ENCODE measurements around the gene CARTPT.

CARTPT gene

DNA sequence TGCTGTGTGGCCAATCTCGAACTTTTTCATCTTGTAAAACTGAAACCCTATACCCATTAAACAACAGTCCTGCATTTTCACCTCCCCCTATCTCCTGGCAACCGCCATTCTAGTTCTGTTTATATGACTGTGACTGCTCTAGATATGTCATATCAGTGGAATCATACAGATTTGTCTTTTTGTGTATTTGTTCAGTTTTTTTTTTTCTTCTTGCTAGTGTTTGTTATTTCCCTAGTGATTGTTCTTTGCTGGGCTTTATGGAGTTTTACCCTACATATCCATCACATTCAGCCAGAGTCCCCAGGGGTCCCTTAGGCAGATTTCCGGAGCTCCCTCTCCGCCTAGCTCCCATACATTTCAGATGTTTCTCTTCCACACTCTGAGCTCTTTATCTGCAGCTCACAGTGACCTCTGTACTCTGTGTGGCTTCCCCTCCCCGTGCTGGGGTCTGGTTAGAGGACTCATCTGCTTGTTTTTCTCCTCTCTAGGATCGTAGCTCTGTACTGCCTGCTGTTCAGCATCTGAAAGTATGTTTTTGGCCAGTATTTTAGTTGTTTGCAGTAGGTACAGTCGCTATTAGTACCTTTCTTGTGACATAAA is 25.1 kb upstream of the CARTPT start:
- TF ChIP-seq, protein P1, sequence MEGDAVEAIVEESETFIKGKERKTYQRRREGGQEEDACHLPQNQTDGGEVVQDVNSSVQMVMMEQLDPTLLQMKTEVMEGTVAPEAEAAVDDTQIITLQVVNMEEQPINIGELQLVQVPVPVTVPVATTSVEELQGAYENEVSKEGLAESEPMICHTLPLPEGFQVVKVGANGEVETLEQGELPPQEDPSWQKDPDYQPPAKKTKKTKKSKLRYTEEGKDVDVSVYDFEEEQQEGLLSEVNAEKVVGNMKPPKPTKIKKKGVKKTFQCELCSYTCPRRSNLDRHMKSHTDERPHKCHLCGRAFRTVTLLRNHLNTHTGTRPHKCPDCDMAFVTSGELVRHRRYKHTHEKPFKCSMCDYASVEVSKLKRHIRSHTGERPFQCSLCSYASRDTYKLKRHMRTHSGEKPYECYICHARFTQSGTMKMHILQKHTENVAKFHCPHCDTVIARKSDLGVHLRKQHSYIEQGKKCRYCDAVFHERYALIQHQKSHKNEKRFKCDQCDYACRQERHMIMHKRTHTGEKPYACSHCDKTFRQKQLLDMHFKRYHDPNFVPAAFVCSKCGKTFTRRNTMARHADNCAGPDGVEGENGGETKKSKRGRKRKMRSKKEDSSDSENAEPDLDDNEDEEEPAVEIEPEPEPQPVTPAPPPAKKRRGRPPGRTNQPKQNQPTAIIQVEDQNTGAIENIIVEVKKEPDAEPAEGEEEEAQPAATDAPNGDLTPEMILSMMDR (conservative IDR thresholded peaks at IDR 0.05; ENCODE audit: low read depth, low read length), result no peak
- DNase-seq (ENCODE audit: low read depth), result peak; percentile 41

DNA sequence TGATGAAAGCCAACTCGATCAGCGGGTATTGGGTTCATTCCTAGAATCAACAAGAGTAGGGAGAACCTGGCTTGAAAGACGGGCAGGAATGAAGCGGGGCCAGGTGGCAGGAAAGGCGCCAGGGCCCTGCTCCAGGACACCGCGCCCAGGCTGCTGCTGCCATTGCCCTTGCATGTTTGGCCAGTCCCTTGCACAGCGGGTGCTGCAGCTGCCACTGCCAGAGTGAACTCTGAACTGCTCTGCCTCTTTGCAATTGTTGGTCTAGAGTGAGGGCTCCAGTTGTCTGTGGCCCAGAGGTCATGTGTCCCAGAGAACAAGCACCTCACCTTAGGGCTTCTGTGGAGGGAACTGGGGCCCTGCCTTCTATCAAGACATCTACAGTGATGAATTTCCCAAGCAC is 24.0 kb upstream of the CARTPT start:
- no peak overlapping the region for H3K4me3 ChIP-seq (ENCODE audit: low read depth, low read length)
- TF ChIP-seq, protein P1 (conservative IDR thresholded peaks at IDR 0.05; ENCODE audit: low read depth, low read length), result no peak
- DNase-seq (ENCODE audit: low read depth), result no peak

More for the DNA sequence above, 25.1 kb upstream of the CARTPT start:
- H3K4me3 ChIP-seq (ENCODE audit: low read depth, low read length), result peak overlapping the region; percentile 8

DNA sequence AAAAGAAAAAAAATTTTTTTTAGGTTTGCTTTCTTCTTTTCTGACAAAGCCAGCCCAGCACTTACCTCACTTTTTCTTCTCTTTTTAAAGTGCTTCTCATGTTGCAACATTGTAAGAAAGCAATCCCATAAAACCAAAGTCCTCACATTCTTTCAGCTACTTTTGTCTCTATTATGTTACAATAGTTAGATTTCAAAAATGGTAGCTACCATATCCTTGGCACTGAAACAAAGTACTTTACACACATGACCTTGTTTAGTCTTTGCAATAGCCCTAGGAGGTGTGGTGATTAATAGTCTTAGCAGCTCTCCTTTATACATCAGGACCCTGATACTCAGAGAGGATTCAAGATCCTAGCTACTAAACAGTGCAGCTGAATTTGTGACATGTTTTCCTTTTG is 23.5 kb upstream of the CARTPT start:
- DNase-seq (ENCODE audit: low read depth), result peak; percentile 72
- no peak overlapping the region for H3K4me3 ChIP-seq (ENCODE audit: low read depth, low read length)
- TF ChIP-seq, protein P1 (conservative IDR thresholded peaks at IDR 0.05; ENCODE audit: low read depth, low read length), result no peak

DNA sequence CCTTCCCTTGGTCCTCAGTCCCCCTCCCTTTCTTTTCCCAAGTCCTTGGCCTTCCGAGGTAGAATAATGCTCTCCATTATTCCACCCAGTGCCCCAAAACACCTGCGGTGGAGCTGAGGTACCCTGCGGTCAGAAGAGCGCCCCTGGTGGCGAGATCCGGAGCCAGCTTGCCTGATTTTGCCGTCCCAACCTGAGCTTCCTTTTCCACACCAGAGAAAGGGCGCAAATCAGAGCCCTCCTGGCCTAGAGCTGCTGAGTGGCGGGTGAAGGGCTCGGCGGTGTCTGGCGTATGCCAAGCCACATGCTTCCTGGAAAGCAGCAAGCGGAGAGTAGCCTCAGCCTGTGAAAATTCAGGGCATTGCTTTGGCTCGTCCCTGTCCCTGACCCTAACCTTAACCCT is 21.1 kb upstream of the CARTPT start:
- H3K4me3 ChIP-seq (ENCODE audit: low read depth, low read length), result no peak overlapping the region
- no peak for DNase-seq (ENCODE audit: low read depth)
- TF ChIP-seq, protein P1 (conservative IDR thresholded peaks at IDR 0.05; ENCODE audit: low read depth, low read length), result peak; percentile 46

DNA sequence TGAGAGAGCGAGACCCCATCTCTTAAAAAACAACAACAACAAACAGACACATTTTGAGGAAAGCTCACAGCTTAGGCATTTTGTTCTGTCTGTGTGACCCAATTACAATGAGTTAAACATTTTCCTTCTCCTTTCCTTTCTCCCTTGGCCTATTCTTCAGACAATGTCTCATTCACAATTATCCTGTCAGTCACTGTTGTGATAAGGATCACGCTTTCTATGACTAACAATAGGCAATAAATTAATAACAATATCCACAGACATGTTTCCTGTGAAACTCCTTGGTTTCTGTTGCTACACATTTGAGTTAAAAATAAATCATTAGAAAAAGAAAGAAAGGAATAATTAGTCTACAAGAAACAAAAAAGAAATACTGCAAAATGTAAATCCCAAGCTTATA is 19.8 kb upstream of the CARTPT start:
- no peak overlapping the region for H3K4me3 ChIP-seq (ENCODE audit: low read depth, low read length)
- no peak for DNase-seq (ENCODE audit: low read depth)
- TF ChIP-seq, protein P1 (conservative IDR thresholded peaks at IDR 0.05; ENCODE audit: low read depth, low read length), result no peak

DNA sequence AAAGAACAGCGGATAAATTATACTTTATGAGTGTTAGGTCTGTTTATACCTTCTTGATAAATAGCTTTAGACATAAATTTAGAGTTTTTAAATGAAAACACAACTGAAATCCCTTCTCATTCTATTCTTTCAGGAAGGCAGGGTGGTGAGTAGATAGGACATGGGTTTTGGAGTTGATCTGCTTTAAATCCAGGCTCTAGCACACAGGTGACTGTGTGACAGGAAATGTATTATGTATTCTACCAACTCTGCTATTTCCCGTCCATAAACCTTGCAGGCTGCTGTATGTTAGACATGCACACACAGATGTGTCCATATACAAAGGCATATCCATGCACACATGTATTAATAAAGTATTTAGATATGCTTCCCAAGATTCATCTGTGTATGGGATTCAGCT is 19.3 kb upstream of the CARTPT start:
- no peak overlapping the region for H3K4me3 ChIP-seq (ENCODE audit: low read depth, low read length)
- DNase-seq (ENCODE audit: low read depth), result no peak
- TF ChIP-seq, protein P1 (conservative IDR thresholded peaks at IDR 0.05; ENCODE audit: low read depth, low read length), result no peak

DNA sequence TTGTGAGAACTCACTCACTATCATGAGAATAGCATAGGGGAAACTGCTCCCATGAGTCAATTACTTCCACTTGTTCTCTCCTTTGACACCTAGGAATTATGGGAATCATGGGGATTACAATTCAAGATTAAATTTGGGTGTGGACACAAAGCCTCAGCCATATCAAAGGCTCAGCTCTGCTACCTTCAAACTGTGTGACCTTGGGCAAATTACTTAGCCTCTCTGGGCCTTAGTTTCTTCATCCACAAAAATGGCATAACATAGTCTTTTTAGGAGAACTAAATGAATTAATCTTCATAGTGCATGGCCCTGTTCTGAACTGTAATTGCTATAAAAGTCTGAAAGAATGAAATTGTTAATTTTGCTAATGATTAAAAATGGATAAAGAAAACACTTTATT is 18.3 kb upstream of the CARTPT start:
- no peak overlapping the region for H3K4me3 ChIP-seq (ENCODE audit: low read depth, low read length)
- TF ChIP-seq, protein P1 (conservative IDR thresholded peaks at IDR 0.05; ENCODE audit: low read depth, low read length), result no peak
- no peak for DNase-seq (ENCODE audit: low read depth)
